HepG2 (cell line): ENCODE results near the gene RTBDN. TPM values are rescaled to one million over a fixed set of nuclear protein-coding genes. Genes with fewer than 3 reads are reported as not detected.

ENCODE experiments used
- AGO2 ChIP-seq: fragments of 200-400 bp; formaldehyde crosslinking; optimal IDR thresholded peaks from 2 replicates; pipeline ENCODE3; 2017; ENCODE audit warnings: mild to moderate bottlenecking, low read depth, low read length, moderate library complexity
- CTCF ChIP-seq: sonication (generic); formaldehyde crosslinking; IDR thresholded peaks from 2 replicates; pipeline ENCODE4 v1.5.0; 2020; ENCODE audit warnings: mild to moderate bottlenecking, missing genetic modification reagents, moderate library complexity
- FOXK2 ChIP-seq: fragments of 450-650 bp; IDR thresholded peaks from 2 replicates; pipeline ENCODE4 v1.6.1; 2016
- GTF2F1 ChIP-seq: fragments of 150-350 bp; IDR thresholded peaks from 2 replicates; pipeline ENCODE4 v1.6.1; 2014; ENCODE audit warnings: low read length
- KLF16 ChIP-seq, 2 experiments: sonication (generic) in 1 of 2; formaldehyde crosslinking in 1 of 2; IDR thresholded peaks; 2 replicates each; pipeline versions ENCODE4 v1.6.1 to v1.8.0; 2016 to 2023; ENCODE audit warnings: missing genetic modification reagents in 2 of 2, missing compliant biosample characterization in 1 of 2
- MBD4 ChIP-seq: IDR thresholded peaks from 2 replicates; pipeline ENCODE4 v1.6.1; 2012; ENCODE audit warnings: low read length, inconsistent platforms, borderline replicate concordance
- NFE2L2 ChIP-seq: fragments of 150-350 bp; IDR thresholded peaks from 2 replicates; pipeline ENCODE4 v1.6.1; 2014; ENCODE audit warnings: low read length
- SIN3A ChIP-seq: IDR thresholded peaks from 2 replicates; pipeline ENCODE4 v1.6.1; 2011; ENCODE audit warnings: low read depth, mild to moderate bottlenecking, control low read depth, low read length, borderline replicate concordance
- SP4 ChIP-seq: sonication (generic); formaldehyde crosslinking; IDR thresholded peaks from 2 replicates; pipeline ENCODE4 v1.8.1; 2023; ENCODE audit warnings: mild to moderate bottlenecking, missing genetic modification reagents
- ZFAT ChIP-seq: sonication (generic); formaldehyde crosslinking; conservative IDR thresholded peaks from 2 replicates; pipeline ENCODE4 v1.8.1; 2023; ENCODE audit warnings: missing genetic modification reagents, inconsistent platforms
- ZFP91 ChIP-seq: sonication (generic); formaldehyde crosslinking; IDR thresholded peaks from 2 replicates; pipeline ENCODE4 v1.9.0; 2022; ENCODE audit warnings: missing genetic modification reagents, mild to moderate bottlenecking, borderline replicate concordance
- ZNF292 ChIP-seq: sonication (generic); formaldehyde crosslinking; IDR thresholded peaks from 2 replicates; pipeline ENCODE4 v1.8.1; 2022; ENCODE audit warnings: mild to moderate bottlenecking, low read depth, missing genetic modification reagents, borderline replicate concordance
- ZNF326 ChIP-seq: sonication (generic); formaldehyde crosslinking; IDR thresholded peaks from 2 replicates; pipeline ENCODE4 v1.4.0; 2020; ENCODE audit warnings: missing genetic modification reagents, borderline replicate concordance
- ZNF44 ChIP-seq: sonication (generic); formaldehyde crosslinking; IDR thresholded peaks from 2 replicates; pipeline ENCODE4 v1.5.1; 2020; ENCODE audit warnings: mild to moderate bottlenecking, missing genetic modification reagents
- ZNF616 ChIP-seq: sonication (generic); formaldehyde crosslinking; IDR thresholded peaks from 2 replicates; pipeline ENCODE4 v1.5.0; 2020; ENCODE audit warnings: low read depth, mild to moderate bottlenecking, missing genetic modification reagents
- ZNF761 ChIP-seq: sonication (generic); formaldehyde crosslinking; conservative IDR thresholded peaks from 2 replicates; pipeline ENCODE4 v1.4.0; 2020; ENCODE audit warnings: mild to moderate bottlenecking, missing genetic modification reagents
- ZNF790 ChIP-seq: sonication (generic); formaldehyde crosslinking; IDR thresholded peaks from 2 replicates; pipeline ENCODE4 v1.8.0; 2022; ENCODE audit warnings: missing genetic modification reagents, mild to moderate bottlenecking, borderline replicate concordance
- ZNF850 ChIP-seq: sonication (generic); formaldehyde crosslinking; conservative IDR thresholded peaks from 2 replicates; pipeline ENCODE4 v1.9.0; 2021; ENCODE audit warnings: mild to moderate bottlenecking, missing genetic modification reagents
- polyA plus RNA-seq, 8 experiments: library from polyadenylated mRNA; depleted of rRNA in 3 of 8; stranded (reverse) in 7 of 8; unstranded in 1 of 8; fragments of >200 nt; fragmentation: Illumina TruSeq in 4 of 8; extraction: Trizol in 4 of 8; gene quantifications; 2 replicates each; pipeline versions ENCODE4 v1.2.1 to v1.2.3, GENCODE V29; 2011 to 2016; ENCODE audit warnings: low read depth in 4 of 8, missing spikeins in 1 of 8, mixed read lengths in 1 of 8; ENCODE audit not compliant: insufficient read depth in 1 of 8
- total RNA-seq, 5 experiments: library from RNA; depleted of rRNA; stranded (reverse); fragments of >200 nt; fragmentation: Illumina TruSeq; extraction: Trizol; gene quantifications; 2 replicates each; pipeline ENCODE4 v1.2.3, GENCODE V29; 2016; ENCODE audit warnings: low read depth in 1 of 5
- TF ChIP-seq, protein P1 (sequence below): IDR thresholded peaks from 2 replicates; pipeline ENCODE4 v1.6.1; 2016; ENCODE audit warnings: mild to moderate bottlenecking, missing biosample characterization, missing genetic modification reagents
- TF ChIP-seq, protein P2 (sequence below): sonication (generic); formaldehyde crosslinking; IDR thresholded peaks from 2 replicates; pipeline ENCODE4 v1.5.0; 2020; ENCODE audit warnings: missing genetic modification reagents, mild to moderate bottlenecking, borderline replicate concordance
- TF ChIP-seq, protein P3 (sequence below): sonication (generic); formaldehyde crosslinking; IDR thresholded peaks from 2 replicates; pipeline ENCODE4 v1.4.0; 2020; ENCODE audit warnings: mild to moderate bottlenecking, missing genetic modification reagents
- TF ChIP-seq, protein P4 (sequence below): sonication (generic); formaldehyde crosslinking; IDR thresholded peaks from 2 replicates; pipeline ENCODE4 v1.8.0; 2022; ENCODE audit warnings: mild to moderate bottlenecking, missing genetic modification reagents, borderline replicate concordance

RTBDN gene
- total and polyA plus RNA-seq, 2 of the 13 experiments (the other 11 are each of a cell fraction or from before 2014, with no cell fraction given) = 0.27 to 0.48 TPM

- TF ChIP-seq, protein P1, sequence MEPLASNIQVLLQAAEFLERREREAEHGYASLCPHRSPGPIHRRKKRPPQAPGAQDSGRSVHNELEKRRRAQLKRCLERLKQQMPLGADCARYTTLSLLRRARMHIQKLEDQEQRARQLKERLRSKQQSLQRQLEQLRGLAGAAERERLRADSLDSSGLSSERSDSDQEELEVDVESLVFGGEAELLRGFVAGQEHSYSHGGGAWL (CRISPR knock-in tag) = peak; percentile 80; the same call in 1 of the 2 replicates
- TF ChIP-seq, protein P2, sequence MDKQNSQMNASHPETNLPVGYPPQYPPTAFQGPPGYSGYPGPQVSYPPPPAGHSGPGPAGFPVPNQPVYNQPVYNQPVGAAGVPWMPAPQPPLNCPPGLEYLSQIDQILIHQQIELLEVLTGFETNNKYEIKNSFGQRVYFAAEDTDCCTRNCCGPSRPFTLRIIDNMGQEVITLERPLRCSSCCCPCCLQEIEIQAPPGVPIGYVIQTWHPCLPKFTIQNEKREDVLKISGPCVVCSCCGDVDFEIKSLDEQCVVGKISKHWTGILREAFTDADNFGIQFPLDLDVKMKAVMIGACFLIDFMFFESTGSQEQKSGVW = no peak
- TF ChIP-seq ZFP91 (CRISPR knock-in tag) = peak; percentile 51; the same call in 1 of the 2 replicates
- peak; percentile 15; the same call in 1 of the 2 replicates for TF ChIP-seq CTCF (CRISPR knock-in tag)
- peak in 1 of 2 experiments; percentile 86; a peak in 2 of 4 replicates for TF ChIP-seq KLF16 (CRISPR knock-in tag; IDR thresholded peaks at IDR 0.05)
- TF ChIP-seq, protein P3, sequence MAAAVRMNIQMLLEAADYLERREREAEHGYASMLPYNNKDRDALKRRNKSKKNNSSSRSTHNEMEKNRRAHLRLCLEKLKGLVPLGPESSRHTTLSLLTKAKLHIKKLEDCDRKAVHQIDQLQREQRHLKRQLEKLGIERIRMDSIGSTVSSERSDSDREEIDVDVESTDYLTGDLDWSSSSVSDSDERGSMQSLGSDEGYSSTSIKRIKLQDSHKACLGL = peak; percentile 45; the same call in 1 of the 2 replicates
- no peak for TF ChIP-seq ZNF850 (CRISPR knock-in tag)
- no peak for TF ChIP-seq NFE2L2
- TF ChIP-seq, protein P4, sequence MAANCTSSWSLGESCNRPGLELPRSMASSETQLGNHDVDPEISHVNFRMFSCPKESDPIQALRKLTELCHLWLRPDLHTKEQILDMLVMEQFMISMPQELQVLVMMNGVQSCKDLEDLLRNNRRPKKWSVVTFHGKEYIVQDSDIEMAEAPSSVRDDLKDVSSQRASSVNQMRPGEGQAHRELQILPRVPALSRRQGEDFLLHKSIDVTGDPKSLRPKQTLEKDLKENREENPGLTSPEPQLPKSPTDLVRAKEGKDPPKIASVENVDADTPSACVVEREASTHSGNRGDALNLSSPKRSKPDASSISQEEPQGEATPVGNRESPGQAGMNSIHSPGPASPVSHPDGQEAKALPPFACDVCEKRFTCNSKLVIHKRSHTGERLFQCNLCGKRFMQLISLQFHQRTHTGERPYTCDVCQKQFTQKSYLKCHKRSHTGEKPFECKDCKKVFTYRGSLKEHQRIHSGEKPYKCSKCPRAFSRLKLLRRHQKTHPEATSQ (CRISPR knock-in tag) = no peak
- TF ChIP-seq ZNF292 (CRISPR knock-in tag) = no peak
- TF ChIP-seq ZNF616 = no peak; the same call in 1 of the 2 replicates
- TF ChIP-seq ZNF761 = peak; percentile 80; the same call in 1 of the 2 replicates
- peak; percentile 89 for TF ChIP-seq SP4
- TF ChIP-seq GTF2F1 = no peak
- peak; percentile 69 for TF ChIP-seq AGO2
- peak; percentile 91 for TF ChIP-seq ZNF790
- no peak for TF ChIP-seq ZFAT (CRISPR knock-in tag)
- TF ChIP-seq ZNF326 (CRISPR knock-in tag) = 0 out of 2 replicates have a peak, but pooled peaks have one; percentile 65
- TF ChIP-seq FOXK2 = no peak
- TF ChIP-seq ZNF44 (CRISPR knock-in tag) = peak; percentile 32; the same call in 1 of the 2 replicates
- peak; percentile 92; the same call in 1 of the 2 replicates for TF ChIP-seq SIN3A
- no peak for TF ChIP-seq MBD4
These were observed 40.8 kb downstream of the RTBDN start (continued) for GRCh38 chr19:12793290-12794195.
